ENCODE results near the gene CABP4. TPM values are rescaled to one million over a fixed set of nuclear protein-coding genes. Genes with fewer than 3 reads are reported as not detected.

Gene CABP4
- total RNA-seq, 1 donor from 2014 or later: not detected

GRCh38 chr11:67432655-67433349 lies 22.4 kb upstream of the CABP4 start:
- no peak for DNase-seq (ENCODE audit: low read depth)
- no peak overlapping the region for H3K4me3 ChIP-seq (ENCODE audit: low read depth, low read length)
- TF ChIP-seq, protein P1, sequence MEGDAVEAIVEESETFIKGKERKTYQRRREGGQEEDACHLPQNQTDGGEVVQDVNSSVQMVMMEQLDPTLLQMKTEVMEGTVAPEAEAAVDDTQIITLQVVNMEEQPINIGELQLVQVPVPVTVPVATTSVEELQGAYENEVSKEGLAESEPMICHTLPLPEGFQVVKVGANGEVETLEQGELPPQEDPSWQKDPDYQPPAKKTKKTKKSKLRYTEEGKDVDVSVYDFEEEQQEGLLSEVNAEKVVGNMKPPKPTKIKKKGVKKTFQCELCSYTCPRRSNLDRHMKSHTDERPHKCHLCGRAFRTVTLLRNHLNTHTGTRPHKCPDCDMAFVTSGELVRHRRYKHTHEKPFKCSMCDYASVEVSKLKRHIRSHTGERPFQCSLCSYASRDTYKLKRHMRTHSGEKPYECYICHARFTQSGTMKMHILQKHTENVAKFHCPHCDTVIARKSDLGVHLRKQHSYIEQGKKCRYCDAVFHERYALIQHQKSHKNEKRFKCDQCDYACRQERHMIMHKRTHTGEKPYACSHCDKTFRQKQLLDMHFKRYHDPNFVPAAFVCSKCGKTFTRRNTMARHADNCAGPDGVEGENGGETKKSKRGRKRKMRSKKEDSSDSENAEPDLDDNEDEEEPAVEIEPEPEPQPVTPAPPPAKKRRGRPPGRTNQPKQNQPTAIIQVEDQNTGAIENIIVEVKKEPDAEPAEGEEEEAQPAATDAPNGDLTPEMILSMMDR (conservative IDR thresholded peaks at IDR 0.05; ENCODE audit: low read depth, low read length): no peak

GRCh38 chr11:67433536-67434394 lies 21.4 kb upstream of the CABP4 start:
- TF ChIP-seq, protein P1 (conservative IDR thresholded peaks at IDR 0.05; ENCODE audit: low read depth, low read length): no peak
- no peak overlapping the region for H3K4me3 ChIP-seq (ENCODE audit: low read depth, low read length)
- no peak for DNase-seq (ENCODE audit: low read depth)

- no peak for DNase-seq (ENCODE audit: low read depth)
- TF ChIP-seq, protein P1 (conservative IDR thresholded peaks at IDR 0.05; ENCODE audit: low read depth, low read length): no peak
- H3K4me3 ChIP-seq (ENCODE audit: low read depth, low read length): no peak overlapping the region
Observed at GRCh38 chr11:67434395-67434881, 20.7 kb upstream of the CABP4 start.

DNA sequence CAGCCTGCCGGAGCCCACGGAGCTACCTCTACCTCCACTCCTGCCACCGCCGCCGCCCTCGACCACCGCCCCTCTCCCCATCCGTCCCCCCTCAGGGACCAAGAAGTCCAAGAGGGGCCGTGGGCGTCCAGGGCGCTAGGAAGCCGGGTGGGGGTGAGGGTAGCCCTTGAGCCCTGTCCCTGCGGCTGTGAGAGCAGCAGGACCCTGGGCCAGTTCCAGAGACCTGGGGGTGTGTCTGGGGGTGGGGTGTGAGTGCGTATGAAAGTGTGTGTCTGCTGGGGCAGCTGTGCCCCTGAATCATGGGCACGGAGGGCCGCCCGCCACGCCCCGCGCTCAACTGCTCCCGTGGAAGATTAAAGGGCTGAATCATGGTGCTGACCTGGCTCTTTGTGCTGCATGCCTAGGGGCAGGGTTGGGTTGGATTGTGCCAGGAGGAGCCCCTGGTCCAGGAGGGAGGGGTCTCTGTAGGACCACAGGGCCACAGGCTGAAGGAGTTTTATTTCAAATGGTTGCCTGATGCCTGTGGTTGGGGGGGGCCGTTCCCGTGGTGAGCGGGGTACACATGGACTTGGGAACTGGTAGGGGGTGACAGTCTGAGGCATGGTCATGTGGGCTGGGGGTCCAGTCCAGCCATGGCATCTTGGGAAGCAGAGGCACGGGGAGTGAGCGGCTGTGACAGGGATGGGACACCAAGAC lies 20.0 kb upstream of the CABP4 start:
- no peak for DNase-seq (ENCODE audit: low read depth)
- H3K4me3 ChIP-seq (ENCODE audit: low read depth, low read length): no peak overlapping the region
- TF ChIP-seq, protein P1 (conservative IDR thresholded peaks at IDR 0.05; ENCODE audit: low read depth, low read length): no peak

GRCh38 chr11:67435727-67436458 lies 19.3 kb upstream of the CABP4 start:
- H3K4me3 ChIP-seq (ENCODE audit: low read depth, low read length): no peak overlapping the region
- TF ChIP-seq, protein P1 (conservative IDR thresholded peaks at IDR 0.05; ENCODE audit: low read depth, low read length): no peak
- no peak for DNase-seq (ENCODE audit: low read depth)

- H3K4me3 ChIP-seq (ENCODE audit: low read depth, low read length): no peak overlapping the region
- TF ChIP-seq, protein P1 (conservative IDR thresholded peaks at IDR 0.05; ENCODE audit: low read depth, low read length): no peak
- no peak for DNase-seq (ENCODE audit: low read depth)
Observed at GRCh38 chr11:67436459-67437081, 18.6 kb upstream of the CABP4 start.

Measured in epithelial cell of proximal tubule (primary cell).